Neutrophil (primary cell): ENCODE data around the gene CA10.

Source experiments
- H3K27ac ChIP-seq: fragments of 200-600 bp; sonication (generic); 2 replicates; pipeline ENCODE4 v1.5.1; 2016; ENCODE audit warnings: mild to moderate bottlenecking, moderate library complexity
- H3K27me3 ChIP-seq: fragments of 200-600 bp; sonication (generic); 2 replicates; pipeline ENCODE4 v1.6.0; 2016; ENCODE audit warnings: mild to moderate bottlenecking
- H3K36me3 ChIP-seq: fragments of 200-600 bp; sonication (generic); 2 replicates; pipeline ENCODE4 v1.5.1; 2017
- H3K4me1 ChIP-seq, 2 experiments: fragments of 200-600 bp in 1 of 2; sonication (generic) in 1 of 2; 1 replicate in 1 of 2; 2 replicates in 1 of 2; pipeline versions ENCODE4 v1.5.1 to v1.6.1; 2013 to 2016; ENCODE audit warnings: low read depth in 1 of 2, low read length in 1 of 2, mild to moderate bottlenecking in 1 of 2, moderate library complexity in 1 of 2; ENCODE audit not compliant: control insufficient read depth in 1 of 2, insufficient read depth in 1 of 2
- H3K4me3 ChIP-seq, 2 experiments: fragments of 200-600 bp in 1 of 2; sonication (generic) in 1 of 2; 1 replicate in 1 of 2; 2 replicates in 1 of 2; pipeline ENCODE4 v1.5.1; 2013 to 2016; ENCODE audit warnings: low read depth in 1 of 2, low read length in 1 of 2, mild to moderate bottlenecking in 1 of 2, moderate library complexity in 1 of 2
- H3K9me3 ChIP-seq: fragments of 200-600 bp; sonication (generic); 2 replicates; pipeline ENCODE4 v1.5.1; 2016
- TF ChIP-seq, protein P1 (sequence below): fragments of 200-600 bp; sonication (generic); IDR thresholded peaks from 2 replicates; pipeline ENCODE4 v1.5.1; 2016; ENCODE audit warnings: antibody characterized with exemption

The CA10 gene

DNA sequence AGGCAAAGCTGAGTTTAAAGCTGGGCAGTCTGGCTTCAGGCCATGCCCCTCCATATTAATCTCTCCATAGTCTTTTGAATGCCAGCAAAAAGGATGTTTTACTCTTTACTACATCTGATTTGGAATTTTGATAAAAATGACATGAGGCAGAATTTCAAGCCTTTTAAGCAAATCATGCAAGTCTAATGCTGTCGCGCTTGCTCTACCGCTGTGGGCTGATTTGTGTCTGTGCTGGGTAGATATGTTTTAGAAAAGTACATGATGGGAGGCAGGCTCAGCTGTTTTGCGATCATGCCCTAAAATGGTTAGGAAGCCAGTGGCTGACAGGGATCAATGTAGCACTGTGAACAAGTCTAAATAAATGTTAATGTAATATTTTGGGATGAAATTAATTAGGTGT is 311.9 kb downstream of the CA10 start:
- Histone ChIP-seq H3K9me3 (no peaks in the 10 kb centered on the region), H3K4me3 (no peak overlapping the region), H3K27me3 (no peaks in the 10 kb centered on the region), H3K4me1 (no peaks in the 10 kb centered on the region), H3K27ac (no peak overlapping the region), H3K36me3 (no peaks in the 10 kb centered on the region)
- TF ChIP-seq, protein P1, sequence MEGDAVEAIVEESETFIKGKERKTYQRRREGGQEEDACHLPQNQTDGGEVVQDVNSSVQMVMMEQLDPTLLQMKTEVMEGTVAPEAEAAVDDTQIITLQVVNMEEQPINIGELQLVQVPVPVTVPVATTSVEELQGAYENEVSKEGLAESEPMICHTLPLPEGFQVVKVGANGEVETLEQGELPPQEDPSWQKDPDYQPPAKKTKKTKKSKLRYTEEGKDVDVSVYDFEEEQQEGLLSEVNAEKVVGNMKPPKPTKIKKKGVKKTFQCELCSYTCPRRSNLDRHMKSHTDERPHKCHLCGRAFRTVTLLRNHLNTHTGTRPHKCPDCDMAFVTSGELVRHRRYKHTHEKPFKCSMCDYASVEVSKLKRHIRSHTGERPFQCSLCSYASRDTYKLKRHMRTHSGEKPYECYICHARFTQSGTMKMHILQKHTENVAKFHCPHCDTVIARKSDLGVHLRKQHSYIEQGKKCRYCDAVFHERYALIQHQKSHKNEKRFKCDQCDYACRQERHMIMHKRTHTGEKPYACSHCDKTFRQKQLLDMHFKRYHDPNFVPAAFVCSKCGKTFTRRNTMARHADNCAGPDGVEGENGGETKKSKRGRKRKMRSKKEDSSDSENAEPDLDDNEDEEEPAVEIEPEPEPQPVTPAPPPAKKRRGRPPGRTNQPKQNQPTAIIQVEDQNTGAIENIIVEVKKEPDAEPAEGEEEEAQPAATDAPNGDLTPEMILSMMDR, result no peak

DNA sequence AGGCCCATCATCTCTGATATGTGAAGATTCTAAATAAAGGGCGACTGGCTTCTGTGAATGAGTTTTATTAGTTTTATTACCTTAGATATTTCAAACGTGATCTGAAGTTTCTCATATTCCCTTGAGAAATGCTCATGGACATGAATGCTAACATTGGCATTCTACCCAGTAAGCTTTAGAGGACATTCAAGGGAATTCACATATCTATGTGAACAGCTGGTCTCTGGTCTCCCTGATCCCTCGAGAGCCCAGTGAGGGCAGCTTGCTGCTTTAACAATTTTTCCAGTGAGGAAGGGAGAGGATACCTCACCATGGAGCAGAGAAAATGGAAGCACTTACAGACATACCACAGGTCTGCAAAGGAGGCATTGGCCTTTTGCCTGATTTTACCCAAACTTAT is 312.7 kb downstream of the CA10 start:
- Histone ChIP-seq H3K36me3 (no peaks in the 10 kb centered on the region), H3K9me3 (no peaks in the 10 kb centered on the region), H3K4me3 (no peak overlapping the region), H3K27ac (no peak overlapping the region), H3K4me1 (no peaks in the 10 kb centered on the region), H3K27me3 (no peaks in the 10 kb centered on the region)
- TF ChIP-seq, protein P1, result no peak

DNA sequence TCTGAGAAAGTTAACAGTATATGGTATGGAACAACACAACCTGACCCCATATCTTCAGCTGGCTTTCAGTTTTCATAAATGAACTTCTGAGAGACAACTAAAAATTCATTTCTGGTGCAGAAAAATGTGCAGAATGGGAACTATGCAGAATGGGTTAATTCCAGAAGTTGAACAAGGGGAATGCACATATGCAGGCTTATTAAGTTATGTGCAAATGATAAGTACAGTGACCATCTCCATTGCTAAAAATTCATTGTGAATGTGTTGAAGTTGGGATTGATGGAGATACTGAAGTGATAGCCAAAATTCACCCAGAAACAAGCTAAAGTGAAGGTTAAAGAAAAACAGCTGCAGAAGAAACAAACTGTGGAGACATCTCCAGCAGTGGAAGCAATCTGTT is 315.8 kb downstream of the CA10 start:
- Histone ChIP-seq H3K4me3 (no peak overlapping the region), H3K27ac (no peak overlapping the region), H3K9me3 (no peaks in the 10 kb centered on the region), H3K36me3 (no peaks in the 10 kb centered on the region), H3K4me1 (no peaks in the 10 kb centered on the region), H3K27me3 (no peaks in the 10 kb centered on the region)
- TF ChIP-seq, protein P1, result no peak

DNA sequence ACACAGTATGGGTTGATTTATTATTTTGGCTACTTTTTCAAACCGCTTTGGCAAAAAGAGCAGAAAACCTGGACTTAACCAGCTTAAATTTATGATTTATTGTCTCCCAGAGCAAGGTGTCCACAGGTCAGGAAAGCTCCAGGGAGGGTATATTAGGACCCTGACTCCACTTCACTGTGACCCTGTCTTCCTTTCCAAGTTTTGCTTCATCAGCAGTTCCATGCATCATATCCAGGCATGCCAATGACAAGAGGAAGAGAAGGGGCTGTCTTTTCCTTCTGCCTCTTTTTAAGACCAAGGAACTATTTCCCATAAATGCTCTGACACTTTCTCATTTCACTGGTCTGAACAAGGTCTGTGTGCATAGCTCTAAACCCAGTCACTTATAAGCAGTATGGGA is 316.8 kb downstream of the CA10 start:
- Histone ChIP-seq H3K4me3 (no peak overlapping the region), H3K36me3 (no peaks in the 10 kb centered on the region), H3K27ac (no peak overlapping the region), H3K9me3 (no peaks in the 10 kb centered on the region), H3K27me3 (no peaks in the 10 kb centered on the region), H3K4me1 (no peaks in the 10 kb centered on the region)
- TF ChIP-seq, protein P1, result no peak

DNA sequence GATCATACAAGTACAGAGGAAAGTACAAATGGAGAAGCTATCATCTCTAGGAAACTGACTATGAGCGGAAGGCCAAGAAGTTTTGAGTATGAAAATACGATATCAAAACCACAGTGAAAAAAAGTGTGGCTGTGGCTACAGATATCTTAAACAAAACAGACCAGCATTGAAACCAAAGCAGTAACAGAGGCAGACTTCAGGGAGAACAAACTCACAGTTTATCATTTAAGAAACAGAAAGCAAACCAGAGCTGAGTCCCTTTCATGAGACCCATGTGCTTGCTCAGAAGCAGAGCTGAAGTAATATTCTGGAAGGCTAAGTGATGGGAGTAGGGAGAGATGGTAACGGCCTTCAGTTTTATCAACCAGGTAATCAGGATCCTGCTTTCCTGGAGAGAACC is 317.8 kb downstream of the CA10 start:
- Histone ChIP-seq H3K27me3 (no peaks in the 10 kb centered on the region), H3K4me3 (no peak overlapping the region), H3K4me1 (no peaks in the 10 kb centered on the region), H3K27ac (no peak overlapping the region), H3K9me3 (no peaks in the 10 kb centered on the region), H3K36me3 (no peaks in the 10 kb centered on the region)
- TF ChIP-seq, protein P1, result no peak

DNA sequence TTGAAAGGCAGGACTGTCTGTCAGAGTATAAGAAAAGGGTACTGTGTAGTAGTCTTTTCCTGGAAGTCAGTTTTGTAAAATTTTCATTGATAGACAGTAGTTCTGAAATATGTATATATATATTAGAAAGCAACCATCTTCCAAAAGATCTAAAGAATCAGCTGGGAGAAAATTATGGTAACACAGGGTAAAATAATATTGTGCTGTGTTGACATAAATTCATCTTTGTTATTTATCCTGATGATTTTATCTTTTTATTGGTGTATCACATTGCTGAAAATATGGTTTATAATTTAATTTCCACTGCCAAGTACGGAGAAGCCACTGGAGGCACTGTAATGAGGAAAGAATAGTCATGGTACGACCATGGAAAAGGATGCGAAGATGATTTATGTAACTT is 324.9 kb downstream of the CA10 start:
- Histone ChIP-seq H3K36me3 (no peaks in the 10 kb centered on the region), H3K27me3 (no peaks in the 10 kb centered on the region), H3K27ac (no peak overlapping the region), H3K9me3 (no peaks in the 10 kb centered on the region), H3K4me1 (no peaks in the 10 kb centered on the region), H3K4me3 (no peak overlapping the region)
- TF ChIP-seq, protein P1, result no peak
